CD14-positive monocyte (primary cell): ENCODE measurements around the gene PARD6G. TPM values are rescaled to one million over a fixed set of nuclear protein-coding genes. Genes with fewer than 3 reads are reported as not detected.

ENCODE experiments used
- DNase-seq, 3 donors: peaks; one replicate each; pipeline ENCODE4 v3.0.0-alpha.2; 2011 to 2022
- H2AFZ ChIP-seq: 2 replicates; pipeline ENCODE4 v1.6.0; 2012; ENCODE audit warnings: mild to moderate bottlenecking, low read depth, low read length, inconsistent platforms; ENCODE audit not compliant: insufficient read depth, poor library complexity, severe bottlenecking
- H3K27ac ChIP-seq, 2 donors: 1 replicate in 1 of 2; 2 replicates in 1 of 2; pipeline ENCODE4 v1.5.1; 2012 to 2013; ENCODE audit warnings: low read length in 2 of 2, control low read depth in 1 of 2, inconsistent platforms in 1 of 2, low read depth in 1 of 2, mild to moderate bottlenecking in 1 of 2
- H3K27me3 ChIP-seq, 2 donors: one replicate each; pipeline versions ENCODE4 v1.6.0 to v1.6.1; 2011 to 2013; ENCODE audit warnings: low read length in 2 of 2; ENCODE audit not compliant: control insufficient read depth in 2 of 2, insufficient read depth in 2 of 2
- H3K36me3 ChIP-seq, 2 donors: replicated peaks in 1 of 2; 1 replicate in 1 of 2; 2 replicates in 1 of 2; pipeline versions ENCODE4 v1.5.1 to v1.6.1; 2012 to 2013; ENCODE audit warnings: low read length in 2 of 2, control low read depth in 1 of 2, inconsistent platforms in 1 of 2, mild to moderate bottlenecking in 1 of 2; ENCODE audit not compliant: insufficient read depth in 2 of 2, control insufficient read depth in 1 of 2
- H3K4me1 ChIP-seq, 2 donors: 1 replicate in 1 of 2; 2 replicates in 1 of 2; pipeline versions ENCODE4 v1.5.1 to v1.6.1; 2012 to 2013; ENCODE audit warnings: low read length in 2 of 2, control low read depth in 1 of 2, inconsistent platforms in 1 of 2, mild to moderate bottlenecking in 1 of 2, moderate library complexity in 1 of 2; ENCODE audit not compliant: insufficient read depth in 2 of 2, control insufficient read depth in 1 of 2
- H3K4me2 ChIP-seq: replicated peaks from 2 replicates; pipeline ENCODE3; 2012; ENCODE audit warnings: low read length, moderate library complexity, mild to moderate bottlenecking; ENCODE audit not compliant: poor library complexity, severe bottlenecking; ENCODE audit errors: extremely low read depth
- H3K4me3 ChIP-seq, 3 experiments: fragments of 200-600 bp in 1 of 3; sonication (generic) in 1 of 3; replicated peaks in 1 of 3; 1 replicate in 2 of 3; 2 replicates in 1 of 3; pipeline ENCODE4 v1.5.1; 2011 to 2013; ENCODE audit warnings: low read length in 3 of 3, mild to moderate bottlenecking in 3 of 3, control low read depth in 2 of 3, low read depth in 2 of 3, inconsistent platforms in 1 of 3, moderate library complexity in 1 of 3
- H3K79me2 ChIP-seq: 2 replicates; pipeline ENCODE4 v1.6.0; 2012; ENCODE audit warnings: mild to moderate bottlenecking, control low read depth, inconsistent platforms, low read length, moderate library complexity; ENCODE audit not compliant: insufficient read depth
- H3K9ac ChIP-seq: 2 replicates; pipeline ENCODE4 v1.6.0; 2017; ENCODE audit warnings: low read length, mild to moderate bottlenecking; ENCODE audit not compliant: insufficient read depth, poor library complexity, severe bottlenecking
- H3K9me3 ChIP-seq, 2 donors: replicated peaks in 1 of 2; 1 replicate in 1 of 2; 2 replicates in 1 of 2; pipeline versions ENCODE4 v1.5.1 to v1.6.1; 2012 to 2013; ENCODE audit warnings: low read length in 2 of 2, control low read depth in 1 of 2; ENCODE audit not compliant: control insufficient read depth in 1 of 2, insufficient read depth in 1 of 2
- H4K20me1 ChIP-seq: 2 replicates; pipeline ENCODE4 v1.6.0; 2012; ENCODE audit warnings: mild to moderate bottlenecking, low read length, control low read depth, moderate library complexity; ENCODE audit not compliant: insufficient read depth
- H3K27ac Mint-ChIP-seq, 7 donors: one replicate each; pipeline ENCODE4 v1.8.0; 2020; ENCODE audit warnings: mild to moderate bottlenecking in 7 of 7, mixed read lengths in 7 of 7, moderate library complexity in 6 of 7, inconsistent platforms in 2 of 7
- H3K27me3 Mint-ChIP-seq, 3 donors: one replicate each; pipeline ENCODE4 v1.8.0; 2021 to 2022; ENCODE audit warnings: low read depth in 3 of 3, mild to moderate bottlenecking in 3 of 3, mixed read lengths in 3 of 3, moderate library complexity in 3 of 3, inconsistent platforms in 1 of 3
- H3K36me3 Mint-ChIP-seq, 2 donors: one replicate each; pipeline ENCODE4 v1.8.0; 2020; ENCODE audit warnings: mixed read lengths in 2 of 2, inconsistent platforms in 1 of 2, mild to moderate bottlenecking in 1 of 2
- H3K4me1 Mint-ChIP-seq: one replicate; pipeline ENCODE4 v1.8.0; 2020; ENCODE audit warnings: mild to moderate bottlenecking, mixed read lengths
- H3K4me3 Mint-ChIP-seq, 2 donors: one replicate each; pipeline ENCODE4 v1.8.0; 2020; ENCODE audit warnings: mild to moderate bottlenecking in 2 of 2, mixed read lengths in 2 of 2, moderate library complexity in 1 of 2
- H3K9me3 Mint-ChIP-seq, 7 donors: one replicate each; pipeline ENCODE4 v1.8.0; 2020 to 2022; ENCODE audit warnings: mixed read lengths in 7 of 7, mild to moderate bottlenecking in 6 of 7, moderate library complexity in 6 of 7, inconsistent platforms in 2 of 7
- CTCF ChIP-seq: fragments of 200-600 bp; IDR thresholded peaks from one replicate; pipeline ENCODE4 v1.8.0; 2022; ENCODE audit warnings: antibody characterized with exemption, mild to moderate bottlenecking
- WGBS: methylation state at CpG from one replicate; pipeline ENCODE4 v1.1.5; 2013; ENCODE audit warnings: missing lambda C conversion rate; ENCODE audit not compliant: insufficient coverage; 5-methylcytosine and 5-hydroxymethylcytosine counted together
- intact Hi-C, 2 donors: fragments of 100-400 bp; cut with micrococcal nuclease; formaldehyde crosslinking; loops; one replicate each; pipeline versions ENCODE4 v1.15.0 to v1.15.1; 2023
- polyA plus RNA-seq, 3 donors: library from polyadenylated mRNA; depleted of rRNA in 1 of 3; unstranded in 2 of 3; stranded (reverse) in 1 of 3; fragments of 300-500 nt in 2 of 3; fragments of >200 nt in 1 of 3; fragmentation: Illumina TruSeq in 2 of 3; gene quantifications; 1 replicate in 2 of 3; 2 replicates in 1 of 3; pipeline ENCODE4 v1.2.3, GENCODE V29; 2012 to 2021

The PARD6G gene
- polyA plus RNA-seq, 3 donors: not detected

- intact Hi-C loops: no loop called here
- H3K36me3 ChIP-seq: peaks cover 18 to 47% of the 10 kb centered on the region in 2 donors
- H3K4me3 ChIP-seq: no peak overlapping the region
- WGBS: 86% methylated on average over 2 of the region's 3 CpGs
- H3K27me3 ChIP-seq: no peaks in the 10 kb centered on the region
- Mint-ChIP-seq H3K4me1 (no peaks in the 10 kb centered on the region), H3K9me3 (no peaks in the 10 kb centered on the region), H3K36me3 (peaks cover 52 to 55% of the 10 kb centered on the region in 2 donors), H3K27ac (peak overlapping the region in 3 of 7 donors; percentile 20 to 66 (median 36)), H3K27me3 (no peaks in the 10 kb centered on the region), H3K4me3 (no peak overlapping the region)
- H3K4me1 ChIP-seq: no peaks in the 10 kb centered on the region
- no peak overlapping the region for H2AFZ ChIP-seq
- no peaks in the 10 kb centered on the region for H3K9me3 ChIP-seq
- no peak overlapping the region for H3K9ac ChIP-seq
- no peak for TF ChIP-seq CTCF
- H3K4me2 ChIP-seq: no peak overlapping the region
- no peaks in the 10 kb centered on the region for H4K20me1 ChIP-seq
- H3K27ac ChIP-seq: no peak overlapping the region
- DNase-seq: no peak
- no peaks in the 10 kb centered on the region for H3K79me2 ChIP-seq
These were observed 115.0 kb downstream of the PARD6G start for GRCh38 chr18:80132180-80132812.

GRCh38 chr18:80130555-80130954, 116.8 kb downstream of the PARD6G start:
- peaks cover 0 to 1% (median 0%) of the 10 kb centered on the region in 3 donors for H3K27me3 Mint-ChIP-seq
- no peaks in the 10 kb centered on the region for H4K20me1 ChIP-seq

More at GRCh38 chr18:80130555-80130954, 116.8 kb downstream of the PARD6G start:
- H3K27ac Mint-ChIP-seq: no peak overlapping the region
- H3K9me3 ChIP-seq: no peaks in the 10 kb centered on the region
- no peaks in the 10 kb centered on the region for H3K79me2 ChIP-seq
- no peaks in the 10 kb centered on the region for H3K9me3 Mint-ChIP-seq
- no peak overlapping the region for H3K4me3 Mint-ChIP-seq
- H3K36me3 ChIP-seq: peaks cover under 1 to 30% of the 10 kb centered on the region in 2 donors
- no peaks in the 10 kb centered on the region for H3K4me1 ChIP-seq
- H3K4me2 ChIP-seq: no peak overlapping the region
- no peak for TF ChIP-seq CTCF
- H3K36me3 Mint-ChIP-seq: peaks cover 41 to 48% of the 10 kb centered on the region in 2 donors
- DNase-seq: no peak
- no peak overlapping the region for H3K4me3 ChIP-seq
- intact Hi-C loops: no loop called here
- no peak overlapping the region for H3K27ac ChIP-seq
- WGBS: 80% methylated on average over 1 of the region's 5 CpGs
- H3K4me1 Mint-ChIP-seq: peaks cover 1% of the 10 kb centered on the region
- no peak overlapping the region for H2AFZ ChIP-seq
- no peaks in the 10 kb centered on the region for H3K27me3 ChIP-seq
- no peak overlapping the region for H3K9ac ChIP-seq
